ENCODE measurements around the gene P2RX2. TPM values are rescaled to one million over a fixed set of nuclear protein-coding genes. Genes with fewer than 3 reads are reported as not detected.
"Not testable (repeated sequence)": the region's sequence is repeated elsewhere in the genome, so short reads cannot be mapped to it uniquely, and the experiment has no call there.

The P2RX2 gene
- polyA plus RNA-seq, 12 donors: 0.87 TPM; not detected in 11

DNA sequence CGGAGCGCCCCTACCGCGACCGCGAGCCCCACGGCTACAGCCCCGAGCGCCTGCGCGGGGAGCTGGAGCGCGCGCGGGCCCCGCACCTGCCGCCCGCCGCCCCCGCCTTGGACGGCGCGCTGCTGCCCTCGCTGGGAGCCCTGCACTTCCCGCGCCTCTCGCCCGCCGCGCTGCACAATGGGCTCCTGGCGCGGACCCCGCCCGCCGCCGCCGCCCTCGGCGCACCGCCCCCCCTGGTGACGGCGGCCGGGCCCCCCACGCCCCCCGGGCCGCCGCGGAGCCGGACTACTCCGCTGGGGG, 35.2 kb upstream of the P2RX2 start:
- DNase-seq: no peak

GRCh38 chr12:132583736-132584135, 34.8 kb upstream of the P2RX2 start:
- no peak for DNase-seq

- DNase-seq: no peak
Measured at GRCh38 chr12:132584429-132584828, 34.1 kb upstream of the P2RX2 start.

DNA sequence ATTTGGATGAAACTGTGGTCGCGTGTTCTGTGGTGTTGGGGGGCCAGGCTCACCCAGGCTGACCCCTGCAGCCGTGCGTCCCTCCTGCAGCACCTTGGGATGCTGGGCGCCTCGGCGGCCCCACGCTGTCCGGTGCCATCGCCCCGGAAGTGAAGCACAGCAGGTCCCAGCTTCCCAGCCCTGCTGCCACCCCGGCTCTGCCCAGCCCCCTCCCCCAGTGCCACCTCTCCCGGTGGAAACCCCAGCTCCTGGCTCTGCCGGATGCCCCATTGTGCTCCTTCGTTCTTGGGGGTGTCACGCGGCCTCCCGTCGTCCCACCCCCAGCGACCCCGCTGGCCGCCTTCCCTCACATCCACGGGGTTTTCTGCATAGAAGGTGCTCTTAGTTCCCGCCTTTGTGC, 33.4 kb upstream of the P2RX2 start:
- DNase-seq: no peak

- no peak for DNase-seq
Measured at GRCh38 chr12:132586929-132587328, 31.6 kb upstream of the P2RX2 start.

- no peak for DNase-seq
Measured at GRCh38 chr12:132587781-132588180, 30.8 kb upstream of the P2RX2 start.

GRCh38 chr12:132588319-132588718, 30.3 kb upstream of the P2RX2 start:
- no peak for DNase-seq

DNA sequence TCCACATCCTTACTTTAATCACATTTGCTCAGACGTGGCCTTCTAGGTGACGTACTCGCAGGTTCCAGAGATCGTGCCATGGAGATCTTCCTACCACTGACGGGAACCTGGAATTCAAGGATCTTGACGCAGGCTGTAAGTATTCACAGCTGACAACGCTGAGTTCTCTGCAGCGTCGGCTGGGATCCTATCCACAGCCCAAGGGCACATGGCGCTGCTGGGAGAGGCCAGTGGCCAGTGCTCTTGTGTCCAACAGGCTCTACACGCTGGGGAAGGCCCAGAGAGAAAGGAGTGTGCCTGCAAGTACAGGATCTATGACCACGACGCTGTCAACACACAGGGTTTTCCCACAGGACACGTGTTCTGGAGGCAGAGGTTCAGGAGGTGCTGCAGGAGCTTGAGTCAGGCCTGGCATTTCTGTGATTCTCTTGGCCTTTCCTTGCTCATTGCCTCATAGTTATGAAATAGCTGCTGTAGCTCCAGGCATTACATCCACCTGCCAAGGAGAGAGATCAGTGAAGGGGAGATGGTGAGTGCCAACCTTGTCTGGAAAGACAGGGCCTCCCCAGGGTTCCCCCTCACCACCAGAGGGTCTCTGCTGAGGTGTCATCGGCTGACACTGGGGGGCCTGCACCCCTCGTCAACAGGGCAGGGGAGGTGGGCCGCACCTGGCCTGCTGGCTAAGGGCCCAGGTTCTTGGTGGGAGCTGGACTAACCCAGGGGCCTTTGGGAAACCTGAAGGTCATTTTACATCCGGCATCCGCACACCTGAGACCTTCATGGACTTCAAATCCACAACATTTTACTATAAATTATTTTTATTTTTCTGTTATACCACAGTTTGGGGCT, 29.5 kb upstream of the P2RX2 start:
- DNase-seq: no peak

- DNase-seq: no peak
Measured at GRCh38 chr12:132591107-132591935, 27.3 kb upstream of the P2RX2 start.

GRCh38 chr12:132592282-132592970, 26.1 kb upstream of the P2RX2 start:
- no peak for DNase-seq

DNA sequence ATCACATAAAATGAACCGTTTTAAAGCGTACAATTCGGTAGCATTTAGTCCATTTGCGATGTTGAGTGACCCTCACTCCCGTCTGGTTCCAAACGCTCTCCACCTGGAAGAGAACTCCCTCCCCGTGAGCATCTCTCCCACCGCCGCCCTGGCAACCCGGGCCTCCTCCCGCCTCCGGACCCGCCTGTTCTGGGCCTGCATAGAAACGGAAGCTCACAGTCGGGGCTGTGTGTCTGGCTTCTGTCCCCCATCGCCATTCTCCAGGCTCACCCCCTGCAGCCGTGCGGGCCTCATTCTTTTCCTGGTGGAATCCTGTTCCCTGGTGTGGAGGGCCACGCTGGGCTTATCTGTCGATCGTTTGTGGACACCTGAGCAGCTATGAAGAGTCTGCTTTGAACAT, 25.5 kb upstream of the P2RX2 start:
- DNase-seq: no peak

DNA sequence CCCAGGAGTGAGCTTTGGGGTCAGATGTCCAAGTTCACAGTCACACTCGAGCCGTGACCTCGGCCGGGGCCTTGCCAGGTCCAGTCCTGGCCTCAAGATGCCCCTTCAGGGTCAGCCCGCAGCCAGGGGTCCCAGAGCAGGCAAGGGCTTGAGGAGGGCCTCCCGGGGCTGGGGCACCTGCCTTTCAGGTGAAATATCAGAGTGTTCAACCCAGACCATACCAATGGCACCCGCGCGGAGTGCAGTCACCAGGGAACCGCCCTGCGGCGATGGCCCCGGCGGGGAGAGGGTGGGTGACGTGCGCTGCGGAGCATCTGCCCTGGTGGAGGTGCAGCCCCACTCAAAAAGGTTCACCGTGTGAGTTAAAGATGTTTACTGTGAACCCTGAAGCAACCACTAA, 25.1 kb upstream of the P2RX2 start:
- DNase-seq: no peak

DNA sequence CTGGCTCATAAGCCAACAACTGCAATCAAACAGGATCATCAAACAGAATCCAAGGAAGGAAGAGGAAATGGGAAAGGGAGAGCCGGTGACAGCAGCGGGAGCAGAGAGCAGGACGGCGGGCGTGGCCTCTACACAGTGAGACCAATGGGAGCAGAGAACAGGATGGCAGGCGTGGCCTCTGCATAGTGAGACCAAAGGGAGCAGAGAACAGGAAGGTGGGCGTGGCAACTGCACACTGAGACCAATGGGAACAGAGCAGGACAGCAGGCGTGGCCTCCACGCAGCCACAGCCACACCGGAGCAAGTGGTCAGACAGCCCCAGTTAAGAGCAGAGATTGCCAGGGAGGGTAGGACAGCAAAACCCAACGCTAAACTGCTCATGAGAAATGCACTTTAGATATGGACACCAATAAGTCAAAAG, 24.6 kb upstream of the P2RX2 start:
- peak; percentile 94 for DNase-seq

DNA sequence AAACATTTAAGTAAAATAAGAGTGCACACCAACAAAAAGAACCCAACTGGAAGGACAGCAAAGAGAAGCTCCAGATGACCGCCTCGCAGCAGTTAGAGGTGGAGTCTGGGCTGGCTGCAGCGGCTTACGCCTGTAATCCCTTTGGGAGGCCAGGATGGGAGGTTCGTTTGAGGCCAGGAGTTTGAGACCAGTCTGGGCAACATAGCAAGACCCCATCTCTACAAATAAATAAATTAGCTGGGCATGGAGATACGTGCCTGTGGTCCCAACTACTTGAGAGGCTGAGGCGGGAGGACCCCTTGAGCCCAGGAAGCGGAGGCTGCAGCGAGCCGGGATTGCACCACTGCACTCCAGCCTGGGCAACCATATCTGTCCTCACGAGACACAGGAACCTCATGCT, 23.4 kb upstream of the P2RX2 start:
- no peak for DNase-seq

DNA sequence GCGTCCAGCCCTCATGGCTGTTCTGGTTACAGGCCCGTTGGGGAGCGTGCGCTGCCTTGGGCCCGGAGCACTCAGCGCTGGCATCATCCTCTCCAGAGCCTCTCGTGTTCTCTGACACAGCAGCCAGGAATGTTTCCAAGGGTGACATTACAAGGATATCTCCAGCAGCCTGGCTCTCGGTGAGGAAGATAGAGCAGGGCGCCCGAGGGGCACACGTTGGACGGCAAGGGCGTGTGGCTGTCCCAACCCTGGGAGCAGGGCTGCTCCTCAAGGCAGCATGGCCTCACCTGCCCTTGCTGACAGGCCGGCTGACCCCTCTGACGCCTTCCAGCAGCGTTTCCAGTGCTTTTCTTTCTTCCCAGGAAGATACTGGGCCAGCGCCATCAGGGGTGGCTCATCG, 22.6 kb upstream of the P2RX2 start:
- DNase-seq: no peak

- no peak for DNase-seq
Measured at GRCh38 chr12:132597333-132598316, 21.0 kb upstream of the P2RX2 start.

DNA sequence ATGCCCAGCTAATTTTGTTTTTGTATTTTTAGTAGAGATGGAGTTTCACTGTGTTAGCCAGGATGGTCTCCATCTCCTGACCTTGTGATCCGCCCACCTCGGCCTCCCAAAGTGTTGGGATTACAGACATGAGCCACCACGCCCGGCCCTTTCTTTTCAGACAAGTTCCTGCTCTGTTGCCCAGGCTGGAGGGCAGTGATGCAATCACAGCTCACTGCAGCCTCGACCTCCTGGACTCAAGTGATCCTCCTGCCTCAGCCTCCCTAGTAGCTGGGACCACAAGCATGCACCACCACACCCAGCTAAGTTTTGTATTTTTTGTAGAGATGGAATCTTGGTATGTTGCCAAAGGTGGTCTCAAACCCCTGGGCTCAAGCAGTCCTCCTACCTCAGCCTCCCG, 19.1 kb upstream of the P2RX2 start:
- not testable (repeated sequence) for DNase-seq

- DNase-seq: peak; percentile 79
Measured at GRCh38 chr12:132600048-132601032, 18.2 kb upstream of the P2RX2 start.

DNA sequence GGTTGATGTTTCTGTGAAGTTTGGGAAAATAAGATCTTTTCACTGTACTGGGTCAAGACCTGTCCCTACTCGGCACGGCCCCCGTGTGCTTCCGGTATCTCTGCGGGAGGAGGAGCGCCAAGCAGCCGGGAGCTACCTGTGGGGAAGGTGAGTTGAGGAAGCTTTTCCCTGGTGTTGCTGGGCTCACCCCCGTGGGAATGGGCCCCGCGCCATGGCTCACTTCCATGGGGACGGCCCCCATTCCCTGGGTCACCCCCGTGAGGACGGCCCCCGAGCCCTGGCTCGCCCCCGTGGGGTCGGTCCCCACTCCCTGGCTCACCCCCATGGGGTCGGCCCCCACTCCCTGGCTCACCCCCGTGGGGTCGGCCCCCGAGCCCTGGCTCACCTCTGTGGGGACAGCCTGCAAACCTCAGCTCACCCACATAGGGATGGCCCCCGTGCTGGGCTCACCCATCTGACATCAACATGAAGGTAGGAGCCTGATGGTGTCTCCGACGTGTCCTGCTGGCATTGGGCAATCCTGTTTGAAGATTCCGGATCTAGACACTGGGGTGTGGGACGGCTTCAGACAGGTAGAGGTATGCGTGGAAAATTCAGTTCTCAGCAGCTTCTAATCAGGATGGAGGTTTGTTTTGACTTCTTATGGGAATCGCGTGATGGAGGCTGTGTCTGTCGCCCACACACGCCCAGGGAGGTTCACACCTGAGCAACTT, 17.2 kb upstream of the P2RX2 start:
- DNase-seq: no peak
